HCT116 (cell line): ENCODE data around the gene CHSY3. TPM values are rescaled to one million over a fixed set of nuclear protein-coding genes. Genes with fewer than 3 reads are reported as not detected.

Experiments
- ATAC-seq: fragments of 200-7000 bp; cut with Tn5 transposase; 2 replicates; pipeline ENCODE4 v1.9.1; 2020; ENCODE audit warnings: mild to moderate bottlenecking, moderate library complexity
- BruUV-seq: library from RNA; stranded (reverse); fragments of 400-500 nt; replicated peaks from 2 replicates; lab custom pipeline; 2021; lab: Mats Ljungman, UMichigan
- CTCF ChIA-PET: fragments of 300-600 bp; sonication (Branson Sonifier 250); formaldehyde crosslinking; loops from one replicate; lab custom pipeline; 2021; ENCODE audit warnings: antibody characterized with exemption; lab: Charles Lee
- POLR2A ChIA-PET: fragments of 300-600, 350-600 bp; sonication (Branson Sonifier 250); formaldehyde crosslinking; loops from one replicate; lab custom pipeline; 2021; ENCODE audit warnings: antibody characterized with exemption; lab: Charles Lee
- RAD21 ChIA-PET, 2 experiments: fragments of 300-600 bp; sonication (Branson Sonifier 250); formaldehyde crosslinking; loops; one replicate each; lab custom pipeline; 2023; ENCODE audit warnings: low total read pairs in 2 of 2; ENCODE audit not compliant: uncharacterized antibody in 2 of 2, unreplicated experiment in 2 of 2, low non-redundant PET in 1 of 2; lab: Charles Lee
- DNase-seq: peaks from one replicate; pipeline ENCODE4 v3.0.0-alpha.2; 2010; ENCODE audit warnings: low read depth, low spot score
- H2AFZ ChIP-seq: fragments of 200-600 bp; shearing (Covaris generic), sonication (generic); 2 replicates; pipeline ENCODE4 v1.6.1; 2017; ENCODE audit warnings: low read depth, mixed run types, mixed read lengths, antibody characterized with exemption, low read length; ENCODE audit not compliant: poor library complexity, severe bottlenecking
- H3K27ac ChIP-seq: 2 replicates; pipeline ENCODE4 v1.5.1; 2012; ENCODE audit warnings: low read depth, low read length
- H3K27me3 ChIP-seq: fragments of 200-600 bp; sonication (generic); 2 replicates; pipeline ENCODE4 v1.6.1; 2016; ENCODE audit warnings: mixed run types, low read length, mixed read lengths; ENCODE audit not compliant: insufficient read depth
- H3K36me3 ChIP-seq, 2 experiments: fragments of 200-500 bp in 1 of 2; fragments of 200-600 bp in 1 of 2; sonication (Bioruptor generic) in 1 of 2; sonication (generic) in 1 of 2; 2 replicates each; pipeline versions ENCODE4 v1.5.1 to v1.6.1; 2014 to 2016; ENCODE audit warnings: low read length in 2 of 2, inconsistent platforms in 1 of 2, mixed read lengths in 1 of 2, mixed run types in 1 of 2; ENCODE audit not compliant: insufficient read depth in 2 of 2, control insufficient read depth in 1 of 2
- H3K4me1 ChIP-seq, 2 experiments: fragments of 200-600 bp in 1 of 2; sonication (generic) in 1 of 2; 2 replicates each; pipeline versions ENCODE4 v1.5.1 to v1.6.1; 2012 to 2017; ENCODE audit warnings: low read length in 2 of 2, inconsistent platforms in 1 of 2, mild to moderate bottlenecking in 1 of 2, mixed read lengths in 1 of 2, mixed run types in 1 of 2, moderate library complexity in 1 of 2; ENCODE audit not compliant: insufficient read depth in 2 of 2, control insufficient read depth in 1 of 2
- H3K4me2 ChIP-seq: fragments of 200-600 bp; sonication (generic); 2 replicates; pipeline ENCODE4 v1.6.1; 2017; ENCODE audit warnings: mixed run types, low read length, mixed read lengths
- H3K4me3 ChIP-seq, 2 experiments: fragments of 200-600 bp in 1 of 2; sonication (generic) in 1 of 2; replicated peaks in 1 of 2; 2 replicates each; pipeline ENCODE4 v1.5.1; 2011 to 2016; ENCODE audit warnings: low read length in 2 of 2, control low read depth in 1 of 2, low read depth in 1 of 2, mild to moderate bottlenecking in 1 of 2, mixed read lengths in 1 of 2, mixed run types in 1 of 2
- H3K79me2 ChIP-seq: fragments of 200-600 bp; sonication (generic); 2 replicates; pipeline ENCODE4 v1.6.1; 2017; ENCODE audit warnings: mild to moderate bottlenecking, mixed run types, low read length, moderate library complexity, mixed read lengths; ENCODE audit not compliant: insufficient read depth
- H3K9ac ChIP-seq: fragments of 200-600 bp; sonication (generic); 2 replicates; pipeline ENCODE4 v1.6.1; 2016; ENCODE audit warnings: low read length, mixed read lengths
- H3K9me2 ChIP-seq: fragments of 200-600 bp; sonication (generic), shearing (Covaris generic); 2 replicates; pipeline ENCODE4 v1.6.1; 2017; ENCODE audit warnings: mixed run types, mild to moderate bottlenecking, moderate library complexity; ENCODE audit not compliant: insufficient read depth
- H3K9me3 ChIP-seq, 2 experiments: fragments of 200-500 bp in 1 of 2; fragments of 200-600 bp in 1 of 2; sonication (Bioruptor generic) in 1 of 2; sonication (generic) in 1 of 2; 2 replicates each; pipeline ENCODE4 v1.6.1; 2014 to 2017; ENCODE audit warnings: low read length in 2 of 2, mixed read lengths in 2 of 2, inconsistent platforms in 1 of 2, low read depth in 1 of 2, mild to moderate bottlenecking in 1 of 2, mixed run types in 1 of 2, moderate library complexity in 1 of 2; ENCODE audit not compliant: control insufficient read depth in 1 of 2, insufficient read depth in 1 of 2
- H4K20me1 ChIP-seq: fragments of 200-600 bp; sonication (generic), shearing (Covaris generic); 2 replicates; pipeline ENCODE4 v1.6.1; 2017; ENCODE audit warnings: mixed run types, mild to moderate bottlenecking, moderate library complexity; ENCODE audit not compliant: insufficient read depth
- ATF3 ChIP-seq: IDR thresholded peaks from 2 replicates; pipeline ENCODE4 v1.6.1; 2012
- CBX3 ChIP-seq: IDR thresholded peaks from 2 replicates; pipeline ENCODE4 v1.6.1; 2012; ENCODE audit warnings: low read depth
- CEBPB ChIP-seq: IDR thresholded peaks from 2 replicates; pipeline ENCODE4 v1.6.1; 2012; ENCODE audit warnings: low read depth
- CTCF ChIP-seq, 3 experiments: fragments of 200-600 bp in 1 of 3; sonication (generic) in 1 of 3; IDR thresholded peaks in 2 of 3; conservative IDR thresholded peaks in 1 of 3; 2 replicates each; pipeline ENCODE4 v1.5.1; 2012 to 2017; ENCODE audit warnings: low read depth in 2 of 3, low read length in 2 of 3, antibody characterized with exemption in 1 of 3, borderline replicate concordance in 1 of 3, control low read depth in 1 of 3, mild to moderate bottlenecking in 1 of 3, mixed read lengths in 1 of 3, mixed run types in 1 of 3, moderate library complexity in 1 of 3; ENCODE audit not compliant: insufficient read depth in 1 of 3
- EGR1 ChIP-seq: IDR thresholded peaks from 2 replicates; pipeline ENCODE4 v1.6.1; 2012; ENCODE audit warnings: low read depth
- EZH2phosphoT487 ChIP-seq: fragments of 200-600 bp; IDR thresholded peaks from 2 replicates; pipeline ENCODE4 v1.6.1; 2018; ENCODE audit warnings: antibody characterized with exemption, borderline replicate concordance
- FOSL1 ChIP-seq: IDR thresholded peaks from 2 replicates; pipeline ENCODE4 v1.6.1; 2012; ENCODE audit warnings: low read depth
- JUND ChIP-seq: IDR thresholded peaks from 2 replicates; pipeline ENCODE4 v1.6.1; 2012
- POLR2A ChIP-seq: IDR thresholded peaks from 2 replicates; pipeline ENCODE4 v1.7.0; 2011; ENCODE audit warnings: borderline replicate concordance; ENCODE audit not compliant: insufficient read depth, insufficient read length; ENCODE audit errors: extremely low read depth
- POLR2AphosphoS5 ChIP-seq: IDR thresholded peaks from 2 replicates; pipeline ENCODE4 v1.6.1; 2011; ENCODE audit warnings: mild to moderate bottlenecking, low read depth, low read length, moderate library complexity
- RAD21 ChIP-seq: IDR thresholded peaks from 2 replicates; pipeline ENCODE4 v1.6.1; 2012; ENCODE audit warnings: low read depth, mild to moderate bottlenecking
- REST ChIP-seq: IDR thresholded peaks from 2 replicates; pipeline ENCODE4 v1.6.1; 2012; ENCODE audit warnings: low read depth
- SIN3A ChIP-seq: IDR thresholded peaks from 2 replicates; pipeline ENCODE4 v1.6.1; 2012; ENCODE audit warnings: low read depth
- SP1 ChIP-seq: IDR thresholded peaks from 2 replicates; pipeline ENCODE4 v1.6.1; 2012; ENCODE audit warnings: low read depth
- SRF ChIP-seq: IDR thresholded peaks from 2 replicates; pipeline ENCODE4 v1.6.1; 2012; ENCODE audit warnings: low read depth
- TCF7L2 ChIP-seq: IDR thresholded peaks from 2 replicates; pipeline ENCODE4 v1.7.0; 2011; ENCODE audit warnings: borderline replicate concordance, inconsistent platforms; ENCODE audit not compliant: insufficient read depth, insufficient read length; ENCODE audit errors: extremely low read depth
- YY1 ChIP-seq: IDR thresholded peaks from 2 replicates; pipeline ENCODE4 v1.6.1; 2011; ENCODE audit warnings: low read length, low read depth, moderate library complexity, mild to moderate bottlenecking; ENCODE audit not compliant: insufficient replicate concordance; ENCODE audit errors: extremely low read depth
- ZBTB33 ChIP-seq: IDR thresholded peaks from 2 replicates; pipeline ENCODE4 v1.6.1; 2011; ENCODE audit warnings: mild to moderate bottlenecking, low read length, moderate library complexity; ENCODE audit not compliant: insufficient replicate concordance; ENCODE audit errors: extremely low read depth
- ZFX ChIP-seq: fragments of 450-650 bp; IDR thresholded peaks from 2 replicates; pipeline ENCODE4 v1.6.1; 2017
- ZNF274 ChIP-seq: fragments of 200-500 bp; sonication (Bioruptor generic); IDR thresholded peaks from 2 replicates; pipeline ENCODE4 v1.6.1; 2014; ENCODE audit warnings: mild to moderate bottlenecking, low read depth, low read length, inconsistent platforms
- intact Hi-C: fragments of 100-400 bp; cut with micrococcal nuclease; formaldehyde crosslinking; loops from 2 replicates; pipeline ENCODE4 v1.10.0; 2022
- total RNA-seq: library from RNA; stranded (reverse); gene quantifications from one replicate; pipeline ENCODE4 v1.2.1, GENCODE V29; 2021; ENCODE audit not compliant: unreplicated experiment

CHSY3 gene
- total RNA-seq, 1 experiment from 2014 or later: 2.3 TPM

GRCh38 chr5:129963359-129963758 lies 59.1 kb downstream of the CHSY3 start (continued):
- no peak for TF ChIP-seq TCF7L2
- TF ChIP-seq CEBPB: no peak

GRCh38 chr5:129966071-129966470 lies 61.8 kb downstream of the CHSY3 start:
- Histone ChIP-seq H3K36me3 (no peaks in the 10 kb centered on the region), H3K9me2 (no peaks in the 10 kb centered on the region), H3K4me1 (peaks cover 0 to 7% of the 10 kb centered on the region in 2 experiments; a peak in 1 of 4 replicates), H3K79me2 (no peaks in the 10 kb centered on the region), H4K20me1 (no peaks in the 10 kb centered on the region), H2AFZ (no peak overlapping the region), H3K27ac (no peak overlapping the region), H3K9ac (no peak overlapping the region), H3K4me2 (no peak overlapping the region), H3K9me3 (no peaks in the 10 kb centered on the region), H3K27me3 (no peaks in the 10 kb centered on the region), H3K4me3 (no peak overlapping the region)
- TF ChIP-seq CBX3 (no peak), SP1 (no peak), SRF (no peak), YY1 (no peak), EZH2phosphoT487 (no peak), ZNF274 (no peak), ATF3 (no peak), JUND (no peak), POLR2AphosphoS5 (no peak), TCF7L2 (no peak), CTCF (IDR thresholded peaks at IDR 0.05 in 2 of 3, conservative IDR thresholded peaks at IDR 0.05 in 1 of 3; ENCODE audit: borderline replicate concordance in 1 of 3, insufficient read depth in 1 of 3, low read depth in 2 of 3, low read length in 2 of 3) (no peak), REST (no peak), POLR2A (no peak), SIN3A (no peak), EGR1 (no peak), ZBTB33 (no peak), ZFX (no peak), RAD21 (no peak), FOSL1 (no peak)
- intact Hi-C loops: no loop called here
- ChIA-PET RAD21 (no interaction called here), POLR2A (no interaction called here), CTCF (no interaction called here)
- BruUV-seq: no TSS peak
- no peak for ATAC-seq
- DNase-seq: no peak
